Karpas-422 (cell line): ENCODE results near the gene ALG10B. TPM values are rescaled to one million over a fixed set of nuclear protein-coding genes. Genes with fewer than 3 reads are reported as not detected.
"Not testable (repeated sequence)": the region's sequence is repeated elsewhere in the genome, so short reads cannot be mapped to it uniquely, and the experiment has no call there.

Experiments
- DNase-seq: peaks from one replicate; pipeline ENCODE4 v3.0.0-alpha.2; 2015
- H2AFZ ChIP-seq: fragments of 200-600 bp; sonication (generic); 2 replicates; pipeline ENCODE4 v1.6.1; 2014; ENCODE audit warnings: antibody characterized with exemption, low read length, mixed read lengths
- H3K27ac ChIP-seq: fragments of 200-600 bp; sonication (generic); 2 replicates; pipeline ENCODE4 v1.5.1; 2014; ENCODE audit warnings: mild to moderate bottlenecking, low read length, moderate library complexity
- H3K27me3 ChIP-seq: fragments of 200-600 bp; sonication (generic); 2 replicates; pipeline ENCODE4 v1.6.1; 2014; ENCODE audit warnings: low read length, mixed read lengths
- H3K36me3 ChIP-seq: fragments of 200-600 bp; sonication (generic); 2 replicates; pipeline ENCODE4 v1.6.1; 2014; ENCODE audit warnings: low read length, mixed read lengths; ENCODE audit not compliant: insufficient read depth
- H3K4me1 ChIP-seq: fragments of 200-600 bp; sonication (generic); 2 replicates; pipeline ENCODE4 v1.6.1; 2014; ENCODE audit warnings: mild to moderate bottlenecking, low read length, mixed read lengths
- H3K4me2 ChIP-seq: fragments of 200-600 bp; sonication (generic); 2 replicates; pipeline ENCODE4 v1.6.1; 2014; ENCODE audit warnings: low read length, low read depth, mild to moderate bottlenecking; ENCODE audit not compliant: poor library complexity, severe bottlenecking
- H3K4me3 ChIP-seq: fragments of 200-600 bp; sonication (generic); 2 replicates; pipeline ENCODE4 v1.5.1; 2014; ENCODE audit warnings: mild to moderate bottlenecking, antibody characterized with exemption, low read length, mixed read lengths
- H3K79me2 ChIP-seq: fragments of 200-600 bp; sonication (generic); 2 replicates; pipeline ENCODE4 v1.6.1; 2014; ENCODE audit warnings: mild to moderate bottlenecking, low read length, mixed read lengths
- H3K9ac ChIP-seq: fragments of 200-600 bp; sonication (generic); 2 replicates; pipeline ENCODE4 v1.6.0; 2014; ENCODE audit warnings: low read length
- H3K9me2 ChIP-seq: fragments of 200-600 bp; sonication (generic), shearing (Covaris generic); replicated peaks from 2 replicates; pipeline ENCODE4 v1.6.0; 2014; ENCODE audit warnings: mild to moderate bottlenecking, low read length, moderate library complexity; ENCODE audit not compliant: insufficient read depth
- H3K9me3 ChIP-seq: fragments of 300-700, 200-600 bp; sonication (generic); 2 replicates; pipeline ENCODE4 v1.6.1; 2014; ENCODE audit warnings: low read length, mixed read lengths
- H4K20me1 ChIP-seq: fragments of 200-600 bp; sonication (generic); 2 replicates; pipeline ENCODE4 v1.6.1; 2014; ENCODE audit warnings: mild to moderate bottlenecking, antibody characterized with exemption, low read length, low read depth; ENCODE audit not compliant: insufficient read depth
- total RNA-seq: library from RNA; depleted of rRNA; stranded (reverse); fragments of >200 nt; shearing (Covaris generic); gene quantifications from 2 replicates; pipeline ENCODE4 v1.2.3, GENCODE V29; 2014; ENCODE audit warnings: low replicate concordance

Gene ALG10B
- total RNA-seq, 1 experiment from 2014 or later: 15.8 TPM

GRCh38 chr12:38321966-38322365 is 5.4 kb downstream of the ALG10B start:
- H3K9ac ChIP-seq, H4K20me1 ChIP-seq, H3K9me3 ChIP-seq, H3K36me3 ChIP-seq, H3K4me3 ChIP-seq, H2AFZ ChIP-seq, DNase-seq, H3K27ac ChIP-seq, H3K9me2 ChIP-seq, H3K4me2 ChIP-seq, H3K27me3 ChIP-seq, H3K4me1 ChIP-seq: not testable (repeated sequence)
- H3K79me2 ChIP-seq: peaks cover 22% of the 10 kb centered on the region

DNA sequence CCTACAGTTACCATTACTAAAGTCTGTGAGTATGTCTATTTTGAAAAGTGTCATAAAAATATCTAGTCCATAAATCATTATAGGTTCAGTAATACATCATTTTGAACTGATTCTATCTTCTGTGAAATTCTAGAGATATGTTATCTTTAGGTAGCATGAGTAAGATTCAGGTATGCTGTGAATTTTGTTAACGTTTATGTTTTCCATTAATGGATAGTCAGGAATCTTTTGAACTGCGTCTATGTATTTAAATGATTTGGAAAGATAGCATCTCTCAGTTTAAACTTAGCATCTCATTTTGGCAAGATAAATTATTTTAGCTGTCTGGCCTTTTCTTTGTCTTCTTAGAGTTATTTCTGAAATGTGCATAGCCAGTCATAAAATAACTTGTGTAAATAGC is 8.3 kb downstream of the ALG10B start:
- Histone ChIP-seq H3K4me2 (no peak overlapping the region), H3K9me3 (no peaks in the 10 kb centered on the region), H4K20me1 (no peaks in the 10 kb centered on the region), H3K9me2 (no peaks in the 10 kb centered on the region), H3K27me3 (no peaks in the 10 kb centered on the region), H3K27ac (no peak overlapping the region), H3K36me3 (0 out of 2 replicates have a peak, but pooled peaks cover 5% of the 10 kb centered on the region), H3K9ac (no peak overlapping the region), H3K79me2 (peaks cover 7% of the 10 kb centered on the region; the same call in 1 of the 2 replicates), H3K4me1 (peaks cover 3% of the 10 kb centered on the region), H3K4me3 (no peak overlapping the region), H2AFZ (no peak overlapping the region)
- DNase-seq: no peak

DNA sequence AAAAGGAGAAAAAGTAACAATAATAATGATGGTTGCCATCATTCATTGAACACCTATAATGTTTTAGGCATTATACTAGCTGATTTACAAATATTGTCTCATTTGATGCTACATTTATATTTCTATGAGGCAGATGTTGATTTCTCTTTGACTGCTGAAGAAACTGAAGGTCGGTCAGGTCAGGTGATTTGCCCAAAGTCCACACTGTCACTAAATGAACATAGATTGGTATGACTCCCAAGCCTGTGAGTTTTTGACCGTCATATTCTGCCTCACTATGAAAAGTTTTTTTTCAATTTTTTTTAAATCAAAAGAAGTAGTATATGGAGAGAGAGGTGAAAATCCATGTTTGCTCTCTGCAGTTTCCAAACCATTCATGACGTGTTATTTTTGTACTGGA is 10.8 kb downstream of the ALG10B start:
- H2AFZ ChIP-seq: no peak overlapping the region
- no peak overlapping the region for H3K9ac ChIP-seq
- H3K4me1 ChIP-seq: peaks cover 3% of the 10 kb centered on the region
- no peak overlapping the region for H3K4me2 ChIP-seq
- H3K27ac ChIP-seq: no peak overlapping the region
- 0 out of 2 replicates have a peak, but pooled peaks cover 4% of the 10 kb centered on the region for H3K79me2 ChIP-seq
- H3K27me3 ChIP-seq: no peaks in the 10 kb centered on the region
- DNase-seq: no peak
- no peaks in the 10 kb centered on the region for H4K20me1 ChIP-seq
- H3K9me3 ChIP-seq: no peaks in the 10 kb centered on the region
- no peaks in the 10 kb centered on the region for H3K9me2 ChIP-seq
- no peak overlapping the region for H3K4me3 ChIP-seq
- H3K36me3 ChIP-seq: no peaks in the 10 kb centered on the region

DNA sequence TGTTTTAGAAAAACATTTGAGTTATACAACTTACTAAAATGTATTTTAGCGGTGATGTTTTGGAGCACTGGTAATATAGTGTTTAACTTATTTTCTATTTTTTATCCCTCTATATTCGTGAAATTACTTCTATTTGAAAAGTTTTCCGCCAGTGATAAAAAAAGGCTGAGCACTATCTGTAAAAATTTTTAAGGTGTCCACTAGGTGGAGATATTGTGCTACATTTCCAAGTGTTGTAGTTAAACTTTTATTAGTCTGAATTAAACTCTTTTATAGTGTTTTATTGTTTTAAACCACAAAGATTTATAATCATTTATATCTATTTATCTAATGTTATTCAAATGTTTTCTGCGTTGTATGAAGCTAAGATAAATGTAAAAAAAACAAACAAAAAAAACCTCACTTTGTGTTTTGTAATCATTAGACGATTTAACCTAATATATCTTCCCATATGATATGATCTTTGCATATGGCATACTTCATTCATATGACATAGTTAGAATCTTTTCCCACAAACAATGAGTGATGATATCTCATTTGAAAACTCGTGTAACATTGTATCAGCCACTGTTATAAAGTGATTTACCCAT is 11.8 kb downstream of the ALG10B start:
- no peaks in the 10 kb centered on the region for H3K27me3 ChIP-seq
- peaks cover 3% of the 10 kb centered on the region for H3K4me1 ChIP-seq
- peak; percentile 84 for DNase-seq
- H3K4me2 ChIP-seq: peak overlapping the region; percentile 62
- H2AFZ ChIP-seq: no peak overlapping the region
- H3K79me2 ChIP-seq: no peaks in the 10 kb centered on the region
- H3K4me3 ChIP-seq: no peak overlapping the region
- no peaks in the 10 kb centered on the region for H3K9me2 ChIP-seq
- H3K36me3 ChIP-seq: no peaks in the 10 kb centered on the region
- no peaks in the 10 kb centered on the region for H3K9me3 ChIP-seq
- no peaks in the 10 kb centered on the region for H4K20me1 ChIP-seq
- no peak overlapping the region for H3K27ac ChIP-seq
- H3K9ac ChIP-seq: no peak overlapping the region

DNA sequence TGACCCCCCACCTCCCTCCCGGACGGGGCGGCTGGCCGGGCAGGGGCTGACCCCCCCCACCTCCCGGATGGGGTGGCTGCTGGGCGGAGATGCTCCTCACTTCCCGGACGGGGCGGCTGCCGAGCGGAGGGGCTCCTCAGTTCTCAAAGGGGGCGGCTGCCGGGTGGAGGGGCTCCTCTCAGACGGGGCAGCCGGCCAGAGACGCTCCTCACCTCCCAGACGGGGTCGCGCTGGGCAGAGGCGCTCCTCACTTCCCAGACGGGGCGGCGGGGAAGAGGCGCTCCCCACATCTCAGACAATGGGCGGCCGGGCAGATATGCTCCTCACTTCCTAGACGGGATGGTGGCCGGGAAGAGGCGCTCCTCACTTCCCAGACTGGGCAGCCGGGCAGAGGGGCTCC is 13.8 kb downstream of the ALG10B start:
- H3K36me3 ChIP-seq, H3K9me3 ChIP-seq, H2AFZ ChIP-seq, H3K4me3 ChIP-seq, H3K79me2 ChIP-seq, H3K27ac ChIP-seq, H4K20me1 ChIP-seq, H3K4me2 ChIP-seq, H3K9me2 ChIP-seq, DNase-seq, H3K27me3 ChIP-seq, H3K9ac ChIP-seq, H3K4me1 ChIP-seq: not testable (repeated sequence)

GRCh38 chr12:38332814-38333213 is 16.2 kb downstream of the ALG10B start:
- H3K27me3 ChIP-seq: no peaks in the 10 kb centered on the region
- no peak overlapping the region for H2AFZ ChIP-seq
- H3K9me3 ChIP-seq: no peaks in the 10 kb centered on the region
- H3K9ac ChIP-seq: no peak overlapping the region
- no peaks in the 10 kb centered on the region for H3K36me3 ChIP-seq
- H3K9me2 ChIP-seq: no peaks in the 10 kb centered on the region
- H3K4me3 ChIP-seq: no peak overlapping the region
- peaks cover 3% of the 10 kb centered on the region for H3K4me1 ChIP-seq
- no peaks in the 10 kb centered on the region for H3K79me2 ChIP-seq
- no peak overlapping the region for H3K4me2 ChIP-seq
- no peaks in the 10 kb centered on the region for H4K20me1 ChIP-seq
- DNase-seq: no peak
- H3K27ac ChIP-seq: no peak overlapping the region

DNA sequence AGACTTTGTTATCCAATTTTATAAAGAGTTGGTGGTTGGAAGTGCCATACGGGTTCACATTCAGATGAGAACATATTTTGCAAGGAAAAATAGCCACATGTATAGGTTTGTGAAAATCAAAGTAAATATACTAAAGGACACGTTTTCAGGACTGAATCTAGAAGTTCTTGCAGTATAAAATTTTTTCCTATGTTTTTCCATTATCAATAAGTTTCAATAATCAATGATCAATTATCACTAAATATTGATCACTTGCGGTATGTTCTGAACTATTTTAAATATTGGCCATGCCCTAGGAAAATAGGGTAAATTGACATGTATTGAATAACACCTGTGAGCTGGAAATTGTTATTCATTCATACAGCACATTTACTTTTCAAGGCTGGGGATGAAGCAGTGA is 25.9 kb downstream of the ALG10B start:
- H3K9me2 ChIP-seq: no peaks in the 10 kb centered on the region
- no peaks in the 10 kb centered on the region for H3K27me3 ChIP-seq
- no peak for DNase-seq

DNA sequence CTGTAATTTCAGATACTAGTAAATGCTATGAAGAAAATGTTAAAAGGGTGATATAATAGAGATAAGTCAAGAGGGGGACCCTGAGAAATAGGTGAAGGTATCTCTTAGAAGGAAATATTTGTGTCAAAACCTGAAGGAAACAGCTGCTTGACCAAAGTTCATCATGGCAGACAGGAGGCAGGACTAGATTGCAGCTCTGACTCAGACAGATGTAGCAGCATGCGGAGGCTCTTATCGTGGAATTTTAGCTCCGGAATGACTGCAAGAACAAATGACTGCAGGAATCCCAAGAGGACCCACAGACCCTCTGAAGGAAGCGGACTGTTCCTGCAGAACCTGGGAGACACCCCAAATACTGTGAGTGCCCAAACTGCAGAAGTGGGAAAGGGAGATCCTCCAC is 26.7 kb downstream of the ALG10B start:
- not testable (repeated sequence) for H3K36me3 ChIP-seq, H3K4me1 ChIP-seq, H3K27ac ChIP-seq, H4K20me1 ChIP-seq, H3K4me3 ChIP-seq, H3K9ac ChIP-seq, H2AFZ ChIP-seq, H3K9me2 ChIP-seq, H3K4me2 ChIP-seq, H3K9me3 ChIP-seq, DNase-seq, H3K27me3 ChIP-seq, H3K79me2 ChIP-seq

More for the DNA sequence above, 25.9 kb downstream of the ALG10B start:
- H3K4me3 ChIP-seq: no peak overlapping the region
- no peaks in the 10 kb centered on the region for H3K36me3 ChIP-seq
- H2AFZ ChIP-seq: no peak overlapping the region
- no peaks in the 10 kb centered on the region for H3K79me2 ChIP-seq
- no peak overlapping the region for H3K4me2 ChIP-seq
- H3K9me3 ChIP-seq: no peaks in the 10 kb centered on the region
- H3K27ac ChIP-seq: no peak overlapping the region
- no peak overlapping the region for H3K9ac ChIP-seq
- H4K20me1 ChIP-seq: no peaks in the 10 kb centered on the region
- no peaks in the 10 kb centered on the region for H3K4me1 ChIP-seq

GRCh38 chr12:38343916-38344315 is 27.3 kb downstream of the ALG10B start:
- not testable (repeated sequence) for H3K9me3 ChIP-seq, H3K9me2 ChIP-seq, H3K9ac ChIP-seq, H3K27me3 ChIP-seq, H3K4me1 ChIP-seq, H4K20me1 ChIP-seq, H3K27ac ChIP-seq, H3K79me2 ChIP-seq, H3K36me3 ChIP-seq, H3K4me2 ChIP-seq, H2AFZ ChIP-seq, DNase-seq, H3K4me3 ChIP-seq
